HG03025 (cell line): ENCODE results near the gene LIF.
"Not testable (repeated sequence)": the region's sequence is repeated elsewhere in the genome, so short reads cannot be mapped to it uniquely, and the experiment has no call there.

Experiments used
- ATAC-seq: cut with Tn5 transposase; IDR thresholded peaks from one replicate; pipeline ENCODE4 v1.9.1; 2021; ENCODE audit warnings: mild to moderate bottlenecking, moderate library complexity; ENCODE audit not compliant: unreplicated experiment, low FRiP score

The LIF gene

DNA sequence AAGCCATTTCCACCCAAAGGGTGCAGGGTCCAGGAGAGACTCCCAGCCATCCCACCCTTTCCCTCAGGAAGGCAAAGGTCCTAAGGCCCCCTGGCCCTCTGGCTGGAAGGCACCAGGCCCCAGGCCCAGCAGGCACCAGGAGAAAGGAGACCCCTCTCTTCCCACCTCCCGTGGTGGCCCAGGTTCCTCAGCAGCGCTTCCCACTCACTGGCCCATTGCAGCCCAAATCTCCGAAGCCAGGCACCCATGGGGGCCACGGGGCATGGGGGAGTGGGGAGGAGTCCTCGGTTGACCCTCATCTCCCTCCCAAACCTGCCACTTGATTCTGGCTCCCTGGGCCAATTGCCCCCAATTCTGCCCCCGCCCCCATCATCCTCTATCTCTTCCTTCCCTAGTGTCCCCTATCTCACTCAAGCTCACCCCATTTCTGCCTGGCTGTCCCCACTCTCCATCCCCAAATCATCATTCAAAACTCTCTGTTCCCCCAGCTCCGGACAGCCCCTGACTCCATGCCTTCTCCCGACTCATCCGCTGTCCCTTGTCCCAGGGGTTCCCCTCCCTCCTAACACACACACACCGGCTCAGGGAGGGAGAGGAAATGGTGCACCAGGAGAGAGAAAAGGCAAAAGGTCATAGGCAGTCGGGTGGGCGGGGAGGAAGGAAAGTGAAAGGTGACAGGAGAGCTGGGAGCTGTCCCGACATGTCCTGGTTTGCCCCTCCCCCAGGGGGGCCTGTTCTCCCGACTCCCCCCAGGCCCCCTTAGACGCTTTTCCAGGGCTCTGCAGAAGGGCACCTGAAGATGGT is 1.2 kb downstream of the LIF start:
- ATAC-seq: no peak

DNA sequence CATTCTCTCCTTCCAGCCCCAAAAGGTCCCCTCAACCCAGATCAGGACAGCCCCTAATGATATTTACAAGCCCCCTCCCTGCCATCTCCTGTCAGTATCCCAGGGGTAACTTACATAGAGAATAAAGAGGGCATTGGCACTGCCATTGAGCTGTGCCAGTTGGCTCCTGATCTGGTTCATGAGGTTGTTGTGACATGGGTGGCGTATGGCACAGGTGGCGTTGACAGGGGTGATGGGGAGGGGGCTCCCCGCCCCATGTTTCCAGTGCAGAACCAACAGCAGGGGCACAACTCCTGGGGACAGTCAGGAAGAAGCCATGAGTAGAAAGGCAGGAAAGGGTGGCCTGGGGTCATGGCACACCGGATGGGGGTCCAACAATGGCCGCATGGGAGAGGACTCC is 1.9 kb downstream of the LIF start:
- ATAC-seq: no peak

DNA sequence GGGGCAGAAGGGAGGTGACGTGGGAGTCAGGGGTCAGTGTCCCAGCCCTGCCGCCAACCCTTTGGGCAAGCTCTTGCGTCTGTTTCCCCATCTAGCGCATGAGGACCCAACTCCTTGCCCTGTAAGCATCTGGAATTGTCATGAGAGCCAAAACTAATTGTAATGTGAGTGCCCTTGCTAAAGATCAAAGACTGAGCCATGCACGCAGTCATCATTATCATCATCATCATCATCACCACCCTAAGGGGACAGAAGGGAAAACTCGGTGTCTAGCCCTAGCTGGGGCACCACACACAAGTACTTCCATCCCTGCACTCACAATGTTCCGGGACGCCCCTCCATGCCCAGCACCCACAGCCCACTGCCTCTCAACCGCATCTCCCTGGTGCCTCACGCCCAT is 2.5 kb downstream of the LIF start:
- ATAC-seq: no peak

DNA sequence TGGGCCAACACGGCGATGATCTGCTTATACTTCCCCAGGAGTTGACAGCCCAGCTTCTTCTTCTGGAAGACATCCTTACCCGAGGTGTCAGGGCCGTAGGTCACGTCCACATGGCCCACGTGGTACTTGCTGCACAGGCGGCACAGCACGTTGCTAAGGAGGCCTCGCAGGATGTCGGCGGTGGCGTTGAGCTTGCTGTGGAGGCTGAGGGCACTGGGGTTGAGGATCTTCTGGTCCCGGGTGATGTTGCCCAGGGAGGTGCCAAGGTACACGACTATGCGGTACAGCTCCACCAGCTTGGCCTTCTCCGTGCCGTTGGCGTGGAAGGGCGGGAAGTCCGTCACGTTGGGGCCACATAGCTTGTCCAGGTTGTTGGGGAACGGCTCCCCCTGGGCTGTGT is 2.9 kb downstream of the LIF start:
- no peak for ATAC-seq

DNA sequence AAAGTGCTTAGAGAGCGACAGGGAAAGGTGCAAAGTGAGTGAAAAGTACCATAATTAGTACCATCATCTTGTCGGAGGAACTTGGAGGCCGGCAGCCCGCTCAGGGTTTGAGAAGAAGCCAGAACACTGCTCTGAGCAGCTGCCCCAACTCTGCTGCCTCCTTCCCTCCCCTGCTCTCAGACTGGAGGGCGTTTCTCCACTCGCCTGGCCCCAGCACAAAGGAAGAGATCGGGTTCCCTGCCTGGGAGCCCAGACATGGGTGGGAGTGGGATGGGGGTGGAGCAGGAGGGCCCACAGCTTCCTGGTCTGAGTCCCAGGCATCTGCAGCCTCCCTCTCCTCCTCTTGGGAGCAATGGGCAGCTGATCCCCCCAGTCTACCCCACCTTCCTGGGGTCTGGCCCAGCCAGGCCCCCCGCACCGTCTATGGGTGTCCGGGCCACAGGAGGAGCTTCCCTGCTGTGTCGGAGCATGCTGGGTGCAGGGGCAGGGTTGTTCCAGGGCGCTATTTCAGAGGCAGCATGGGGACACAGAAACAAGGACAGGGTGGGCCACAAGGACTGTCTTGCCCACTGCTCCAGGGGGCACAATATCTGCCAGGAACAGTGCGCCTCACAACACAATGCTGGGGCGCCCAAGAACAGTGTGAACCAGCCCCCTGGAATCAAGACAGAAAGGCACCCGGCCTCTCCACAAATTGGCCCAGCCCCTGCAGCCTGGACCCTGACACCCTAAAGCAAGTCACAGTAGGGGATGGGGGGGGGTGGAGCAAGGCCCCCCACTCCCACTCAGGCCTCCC is 4.8 kb downstream of the LIF start:
- ATAC-seq: no peak

DNA sequence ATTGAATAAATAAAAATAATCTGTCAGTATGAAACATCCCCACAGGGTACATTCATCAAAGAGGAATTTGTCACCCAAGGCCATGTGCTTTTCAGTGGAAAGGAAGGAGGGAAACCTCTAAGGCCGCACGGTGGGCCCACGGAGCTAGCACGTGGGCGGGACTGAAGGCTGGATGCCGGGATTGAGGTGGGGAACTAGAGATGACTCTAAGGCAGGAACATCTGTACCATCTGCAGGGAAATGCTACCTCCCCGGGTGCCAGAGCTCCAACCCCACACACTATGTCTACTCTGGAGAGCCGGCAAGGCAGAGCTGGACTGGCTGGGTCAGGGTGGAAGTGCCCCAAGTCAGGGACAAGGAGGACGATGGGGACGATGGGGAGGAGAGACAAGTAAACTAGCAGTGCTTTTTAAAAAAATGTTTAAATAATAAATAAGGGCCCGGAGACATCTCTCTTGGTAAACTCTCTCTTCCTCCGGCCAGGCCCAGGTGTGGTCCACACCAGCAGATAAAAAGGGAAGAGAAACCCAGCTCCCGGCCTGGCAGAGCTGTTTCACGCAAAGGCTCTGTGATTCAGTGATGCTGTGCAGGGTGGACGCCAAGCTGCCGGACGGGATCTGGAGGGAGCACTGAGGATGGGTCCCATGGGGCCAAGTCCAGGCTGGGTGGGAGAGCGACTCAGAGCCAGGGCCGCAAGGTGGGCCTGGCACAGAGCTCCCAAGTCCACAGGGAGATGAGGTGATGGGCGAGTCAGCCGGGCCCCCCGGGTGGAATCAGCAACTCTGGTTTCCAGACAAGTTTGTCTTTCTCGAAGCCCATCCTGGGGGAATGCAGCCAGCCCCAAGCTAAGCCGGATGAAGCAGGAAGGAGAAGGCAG is 5.8 kb downstream of the LIF start:
- no peak for ATAC-seq

DNA sequence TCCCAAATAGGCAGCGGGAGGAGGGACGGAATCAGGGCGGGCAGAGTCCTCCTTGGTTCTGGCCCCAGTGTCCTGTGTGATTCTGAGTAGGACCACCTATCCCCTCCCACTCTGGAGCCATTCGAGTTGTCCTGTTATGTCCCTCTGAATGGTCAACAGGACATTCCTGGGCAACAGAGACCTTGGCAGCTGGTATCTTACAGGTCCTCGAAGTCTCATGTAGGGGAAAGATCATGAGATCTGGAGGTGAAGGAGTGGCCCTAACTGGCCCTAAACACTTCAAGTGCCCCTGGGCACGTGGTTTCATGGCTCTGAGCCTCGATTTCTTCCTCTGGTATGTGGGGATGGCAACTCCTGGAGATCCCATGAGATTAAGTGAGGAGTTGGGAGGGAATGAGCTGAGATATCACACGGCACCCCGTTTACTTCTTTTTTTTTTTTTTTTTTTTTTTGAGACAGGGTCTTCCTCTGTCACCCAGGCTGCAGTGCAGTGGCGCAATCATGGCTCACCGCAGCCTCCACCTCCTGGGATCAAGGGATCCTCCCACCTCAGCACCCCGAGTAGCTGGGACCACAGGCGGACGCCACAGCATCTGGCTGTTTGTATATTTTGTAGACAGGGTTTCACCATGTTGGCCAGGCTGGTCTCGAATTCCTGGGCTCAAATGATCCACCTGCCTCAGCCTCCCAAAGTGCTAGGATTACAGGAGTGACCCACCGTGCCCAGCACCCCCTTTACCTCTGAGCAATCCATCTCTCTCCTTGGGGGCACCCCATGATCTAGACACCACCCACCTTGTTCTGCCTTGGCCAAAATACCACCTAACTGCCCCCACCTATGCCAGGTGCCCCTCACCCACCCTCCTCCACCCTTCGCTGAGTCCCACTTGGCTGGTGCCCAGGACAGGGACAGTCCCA is 6.8 kb downstream of the LIF start:
- ATAC-seq: no peak

DNA sequence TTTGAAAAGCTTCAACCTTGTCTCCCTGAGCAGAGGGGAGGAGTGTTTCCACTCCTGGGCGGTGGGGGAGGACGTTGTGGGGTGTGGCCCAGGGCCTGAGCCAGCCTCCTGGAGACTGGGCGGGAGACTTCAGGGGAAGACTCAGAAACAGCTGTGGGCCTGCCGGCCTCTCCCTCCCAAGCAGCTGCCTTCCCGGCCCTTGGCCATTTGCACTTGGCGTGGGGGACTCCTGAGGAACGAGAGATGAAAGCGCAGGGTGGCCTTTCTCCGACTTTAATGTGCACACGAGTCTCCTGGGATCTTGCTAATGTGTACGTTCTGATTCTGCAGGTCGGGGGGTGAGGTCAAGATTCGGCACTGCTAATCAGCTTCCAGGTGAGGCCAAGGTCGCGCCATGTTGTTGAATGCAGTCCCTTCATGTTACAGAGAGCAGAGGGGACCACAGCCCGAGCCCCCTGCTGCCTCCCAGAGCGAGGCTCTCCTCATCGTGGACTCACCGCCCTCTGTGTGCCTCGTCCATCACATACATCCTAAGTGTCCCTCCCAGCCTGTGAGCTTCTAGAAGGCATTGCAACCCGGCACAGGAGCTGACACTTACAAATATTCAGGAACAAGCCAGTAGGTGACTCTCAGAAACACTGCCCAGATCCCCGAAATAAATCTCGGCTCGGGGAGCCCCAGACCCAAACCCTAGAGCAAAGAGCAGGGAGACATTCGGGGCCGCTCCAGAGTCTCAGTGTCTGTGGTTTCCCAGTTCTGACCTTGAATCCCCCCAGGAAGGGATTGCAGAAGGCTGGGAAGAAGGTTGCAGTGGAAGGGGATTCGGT is 7.7 kb downstream of the LIF start:
- no peak for ATAC-seq

DNA sequence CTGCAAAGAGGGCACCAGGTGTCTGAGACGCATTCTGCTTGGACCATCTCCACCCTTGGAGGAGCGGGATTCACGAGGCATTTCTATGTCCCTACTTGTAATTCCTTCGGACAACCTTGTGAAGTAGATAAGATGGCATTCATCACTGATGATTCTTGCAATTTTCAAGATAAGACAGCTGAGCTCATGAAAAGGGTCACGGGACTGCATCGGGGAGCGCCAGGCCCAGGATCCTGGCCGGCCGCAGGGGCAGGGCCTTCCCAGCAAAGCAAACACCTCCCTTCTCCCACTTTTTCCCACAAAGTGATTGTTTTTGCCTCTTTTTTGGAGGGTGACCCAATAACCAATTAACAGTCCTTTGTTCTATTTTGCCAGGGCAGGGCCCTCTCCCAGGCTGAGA is 8.4 kb downstream of the LIF start:
- no peak for ATAC-seq

DNA sequence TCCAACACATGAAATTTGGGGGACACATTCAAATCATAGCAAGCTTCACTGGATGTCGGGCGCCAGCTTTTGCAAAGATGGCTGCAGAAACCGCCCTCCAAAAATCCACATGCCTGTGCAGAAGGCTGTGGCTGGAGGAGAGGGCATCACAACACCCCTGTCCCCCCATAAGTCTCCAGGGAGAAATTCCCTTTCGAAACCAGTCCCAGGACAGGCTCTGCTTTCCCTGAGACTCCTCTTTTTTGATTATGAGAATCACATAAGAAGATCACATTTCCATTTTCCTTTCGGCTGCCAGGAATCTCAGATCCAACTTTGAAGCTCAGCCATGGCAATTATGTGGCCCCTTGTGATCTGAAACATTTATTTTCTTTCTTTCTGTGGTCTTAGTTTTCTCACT is 9.7 kb downstream of the LIF start:
- no peak for ATAC-seq

DNA sequence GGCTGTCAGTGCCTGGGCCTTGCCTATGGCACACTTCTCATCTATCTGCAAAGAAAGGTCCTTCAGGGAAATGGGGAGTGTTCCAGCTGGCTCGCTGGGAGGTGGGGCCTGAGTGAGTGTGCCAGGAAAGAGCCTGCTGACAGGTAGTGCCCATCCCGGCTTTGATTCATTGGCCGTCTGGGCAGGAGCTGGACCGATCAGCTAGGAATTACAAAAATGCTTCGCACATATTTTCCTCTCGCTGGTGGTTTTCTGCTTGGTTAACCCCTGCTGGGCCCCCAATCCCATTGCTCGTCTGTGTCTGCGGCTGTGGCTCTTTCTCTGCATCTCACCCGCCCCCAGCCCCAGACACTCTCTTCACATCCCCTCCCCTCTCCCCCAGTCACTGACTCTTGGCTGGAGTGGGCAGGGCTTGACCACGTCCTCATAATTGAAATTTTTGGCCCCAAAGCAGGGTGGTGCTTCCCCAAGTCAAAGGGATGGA is 10.8 kb downstream of the LIF start:
- ATAC-seq: no peak

DNA sequence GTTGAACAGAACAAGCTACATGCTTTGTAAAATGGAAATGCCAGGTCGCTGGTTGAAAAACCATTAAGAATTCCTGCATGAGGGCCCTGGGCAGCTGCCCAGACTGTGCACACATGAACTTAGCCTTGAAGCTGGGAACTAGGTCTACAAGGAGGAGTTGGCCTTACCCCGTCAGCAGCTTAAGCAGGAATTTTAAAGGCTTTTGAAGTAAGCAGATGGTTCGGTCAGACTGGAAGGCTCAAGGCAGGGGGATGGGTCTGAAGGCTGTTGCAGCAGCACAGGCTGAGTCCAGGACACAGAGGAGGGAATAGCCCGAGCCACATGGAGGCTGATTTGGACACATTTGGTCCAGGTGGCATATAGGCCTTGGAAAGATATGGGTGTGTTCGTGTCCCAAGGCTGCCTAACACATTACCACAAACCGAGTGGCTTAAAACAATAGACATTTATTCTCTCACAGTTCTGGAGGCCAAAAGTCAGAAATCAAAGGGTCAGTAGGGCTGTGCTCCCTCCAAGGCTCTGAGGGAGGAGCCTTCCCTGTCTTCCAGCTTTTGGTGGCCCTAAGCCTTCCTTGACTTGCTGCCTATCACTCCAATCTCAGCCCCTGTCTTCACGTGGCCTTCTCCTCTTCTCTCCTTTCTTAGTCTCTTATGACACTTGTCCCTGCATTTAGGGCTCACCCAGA is 11.6 kb downstream of the LIF start:
- ATAC-seq: no peak

DNA sequence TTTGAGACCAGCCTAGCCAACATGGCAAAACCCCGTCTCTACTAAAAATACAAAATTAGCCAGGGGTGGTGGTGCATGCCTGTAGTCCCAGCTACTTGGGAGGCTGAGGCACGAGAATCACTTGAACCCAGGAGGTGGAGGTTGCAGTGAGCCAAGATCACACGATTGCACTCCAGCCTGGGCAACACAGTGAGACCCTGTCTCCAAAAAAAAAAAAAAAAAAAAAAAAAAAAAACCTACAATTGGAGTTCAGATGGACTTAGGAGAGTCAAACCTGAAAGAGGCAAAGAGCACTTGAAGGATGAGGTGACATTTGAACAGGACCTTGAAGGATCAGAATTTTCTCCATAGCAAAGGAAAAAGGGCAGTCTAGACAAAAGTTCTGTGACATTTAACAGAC is 12.2 kb downstream of the LIF start:
- not testable (repeated sequence) for ATAC-seq

DNA sequence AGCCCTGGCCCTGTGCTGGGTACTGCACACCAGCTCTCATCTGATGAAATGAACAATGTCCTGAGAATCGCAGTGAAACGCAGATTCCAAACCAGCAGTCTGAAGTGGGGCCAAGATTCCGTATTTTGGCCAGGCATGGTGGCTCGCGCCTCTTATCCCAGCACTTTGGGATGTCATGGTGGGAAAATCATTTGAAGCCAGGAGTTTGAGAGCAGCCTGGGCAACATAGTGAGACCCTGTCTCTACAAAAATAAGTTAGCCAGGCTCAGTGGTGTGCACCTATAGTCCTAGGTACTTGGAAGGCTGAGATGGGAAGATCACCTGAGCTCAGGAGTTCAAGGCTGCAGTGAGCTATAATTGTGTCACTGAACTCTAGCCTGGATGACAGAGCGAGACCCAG is 13.0 kb downstream of the LIF start:
- ATAC-seq: no peak

DNA sequence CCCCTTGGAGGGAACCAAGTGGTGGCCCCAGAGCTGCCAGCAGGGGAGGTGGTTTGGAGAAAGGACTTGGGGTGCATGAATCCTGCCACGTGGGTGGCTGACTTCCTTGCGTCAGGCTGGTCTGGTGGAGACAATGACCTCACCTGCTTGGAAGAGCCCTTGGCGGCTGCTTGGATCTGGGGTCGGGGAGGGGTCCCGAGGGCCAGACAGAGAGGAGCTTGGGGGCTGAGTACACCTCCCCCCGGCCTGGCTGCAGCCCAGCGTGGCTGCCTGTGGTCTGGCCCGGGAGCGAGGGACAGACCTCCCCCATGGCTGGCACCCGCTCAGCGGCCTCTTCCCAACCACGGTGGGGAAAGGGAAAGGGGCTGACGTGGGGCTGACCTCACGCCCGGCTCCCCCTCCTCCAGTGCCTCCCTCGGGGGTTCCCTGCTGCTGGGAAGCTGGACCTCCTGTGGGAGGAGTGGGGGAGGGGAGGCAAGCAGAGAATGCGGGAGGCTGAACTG is 13.8 kb downstream of the LIF start:
- no peak for ATAC-seq

DNA sequence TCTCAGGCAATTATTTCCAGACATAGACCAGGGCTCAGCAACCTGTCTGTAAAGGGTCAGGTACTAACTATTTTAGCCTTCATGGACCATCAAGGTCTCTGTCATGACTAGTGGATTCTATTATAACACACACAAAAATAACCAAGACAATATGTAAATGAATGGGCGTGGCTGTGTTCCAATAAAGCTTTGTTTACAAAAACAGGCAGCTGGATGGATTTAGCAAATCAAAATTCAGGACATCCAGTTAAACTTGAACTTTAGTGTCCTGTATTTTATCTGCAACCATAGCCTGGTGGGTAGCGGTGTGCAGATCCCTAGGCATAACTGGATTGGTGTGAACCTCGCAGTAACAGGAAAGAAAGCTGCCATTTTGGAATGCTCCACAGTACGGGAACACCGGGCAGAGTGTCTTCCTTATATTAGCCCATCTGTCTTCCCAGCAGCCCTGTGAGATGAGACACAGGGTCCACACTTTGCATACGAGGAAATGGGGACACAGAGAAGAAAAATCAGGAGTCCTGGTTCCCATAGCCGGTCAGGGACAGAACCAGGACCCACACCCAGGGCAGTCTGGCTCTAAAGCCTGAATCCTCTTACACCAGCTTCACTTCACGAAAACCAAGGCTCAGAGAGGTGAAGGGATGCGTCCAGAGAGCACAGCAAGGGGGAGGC is 15.6 kb downstream of the LIF start:
- ATAC-seq: no peak

DNA sequence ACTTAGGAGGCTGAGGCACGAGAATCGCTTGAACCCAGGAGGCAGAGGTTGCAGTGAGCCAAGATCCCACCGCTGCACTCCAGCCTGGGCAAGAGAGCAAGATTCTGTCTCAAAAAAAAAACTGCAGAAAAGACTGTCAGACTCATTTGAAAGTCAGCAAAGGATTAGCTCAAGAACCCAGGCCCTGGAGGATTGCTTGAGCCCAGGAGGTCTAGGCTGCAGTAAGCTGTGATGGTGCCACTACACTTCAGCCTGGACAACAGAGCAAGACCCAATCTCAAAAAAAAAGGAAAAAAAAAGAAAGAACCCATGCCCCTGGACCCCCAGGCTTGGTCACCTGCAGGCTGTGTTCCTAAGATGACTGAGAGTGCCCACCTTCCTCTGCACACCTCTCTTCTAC is 16.2 kb downstream of the LIF start:
- ATAC-seq: no peak
